Measurements from ENCODE around the gene KCNB1. TPM values are rescaled to one million over a fixed set of nuclear protein-coding genes. Genes with fewer than 3 reads are reported as not detected.

Gene KCNB1
- total RNA-seq, 1 experiment from 2014 or later, result 0.68 TPM

DNA sequence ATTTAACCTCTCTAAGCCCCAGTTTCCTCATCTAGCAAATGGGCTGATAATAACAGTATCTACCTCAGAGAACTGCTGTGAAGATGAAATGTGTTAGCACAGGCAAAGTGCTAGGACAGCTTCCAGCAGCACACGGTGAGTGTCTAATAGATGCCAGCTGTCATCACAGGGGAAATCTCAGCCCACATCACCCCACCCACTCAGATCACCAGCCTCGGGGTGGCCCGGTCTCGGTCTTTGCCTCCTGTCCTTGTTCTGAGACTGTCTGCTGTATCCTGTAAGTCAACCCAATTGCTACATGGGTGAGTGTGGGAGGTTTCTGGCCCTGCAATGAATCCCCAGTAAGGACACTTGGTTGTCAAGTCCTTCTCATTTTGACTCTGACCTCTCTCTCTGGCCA, 105.1 kb downstream of the KCNB1 start:
- H3K14ac ChIP-seq (ENCODE audit: insufficient read depth, low read length), result no peak overlapping the region
- H3K9me3 ChIP-seq (ENCODE audit: control insufficient read depth, low read depth, low read length), result no peaks in the 10 kb centered on the region
- no peak overlapping the region for H3K27ac Mint-ChIP-seq
- H4K20me1 ChIP-seq (ENCODE audit: control insufficient read depth, insufficient read depth, insufficient read length), result no peaks in the 10 kb centered on the region
- no peak overlapping the region for H4K5ac ChIP-seq (ENCODE audit: insufficient read length, low read depth, low read length)
- no peak overlapping the region for H3K18ac ChIP-seq (ENCODE audit: insufficient read length, low read depth, low read length)
- no peak overlapping the region for H3K9ac ChIP-seq (ENCODE audit: extremely low read depth, insufficient read length, low read length)
- no peak overlapping the region for H4K91ac ChIP-seq (ENCODE audit: insufficient read length, low read depth, low read length)
- H3K79me1 ChIP-seq (ENCODE audit: insufficient read depth, low read depth, low read length, poor library complexity, severe bottlenecking), result no peaks in the 10 kb centered on the region
- no peaks in the 10 kb centered on the region for H3K9me3 Mint-ChIP-seq
- no peak for DNase-seq
- no peak overlapping the region for H3K4me2 ChIP-seq (ENCODE audit: insufficient read depth, insufficient read length, low read length)
- H2AK5ac ChIP-seq (ENCODE audit: insufficient read length, low read length), result no peak overlapping the region
- TF ChIP-seq, protein P1, sequence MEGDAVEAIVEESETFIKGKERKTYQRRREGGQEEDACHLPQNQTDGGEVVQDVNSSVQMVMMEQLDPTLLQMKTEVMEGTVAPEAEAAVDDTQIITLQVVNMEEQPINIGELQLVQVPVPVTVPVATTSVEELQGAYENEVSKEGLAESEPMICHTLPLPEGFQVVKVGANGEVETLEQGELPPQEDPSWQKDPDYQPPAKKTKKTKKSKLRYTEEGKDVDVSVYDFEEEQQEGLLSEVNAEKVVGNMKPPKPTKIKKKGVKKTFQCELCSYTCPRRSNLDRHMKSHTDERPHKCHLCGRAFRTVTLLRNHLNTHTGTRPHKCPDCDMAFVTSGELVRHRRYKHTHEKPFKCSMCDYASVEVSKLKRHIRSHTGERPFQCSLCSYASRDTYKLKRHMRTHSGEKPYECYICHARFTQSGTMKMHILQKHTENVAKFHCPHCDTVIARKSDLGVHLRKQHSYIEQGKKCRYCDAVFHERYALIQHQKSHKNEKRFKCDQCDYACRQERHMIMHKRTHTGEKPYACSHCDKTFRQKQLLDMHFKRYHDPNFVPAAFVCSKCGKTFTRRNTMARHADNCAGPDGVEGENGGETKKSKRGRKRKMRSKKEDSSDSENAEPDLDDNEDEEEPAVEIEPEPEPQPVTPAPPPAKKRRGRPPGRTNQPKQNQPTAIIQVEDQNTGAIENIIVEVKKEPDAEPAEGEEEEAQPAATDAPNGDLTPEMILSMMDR (conservative IDR thresholded peaks at IDR 0.05), result no peak
- H2BK12ac ChIP-seq (ENCODE audit: insufficient read length, low read depth, low read length), result no peak overlapping the region
- no peak overlapping the region for H2BK5ac ChIP-seq (ENCODE audit: insufficient read length, low read length)
- H3K27ac ChIP-seq (ENCODE audit: insufficient read length, low read depth, low read length), result no peak overlapping the region
- no peak overlapping the region for H3K23ac ChIP-seq (ENCODE audit: insufficient read length, low read depth, low read length)
- no peaks in the 10 kb centered on the region for H3K4me1 ChIP-seq (ENCODE audit: insufficient read depth, low read length)
- WGBS (ENCODE audit: extremely low coverage, insufficient read length, low lambda C conversion rate), result no CpG with 5 or more reads among the region's 4 CpGs
- no peaks in the 10 kb centered on the region for H3K23me2 ChIP-seq (ENCODE audit: insufficient read length, low read depth, low read length, poor library complexity, severe bottlenecking)
- 0 out of 2 replicates have a peak, but pooled peaks cover 2% of the 10 kb centered on the region for H3K27me3 ChIP-seq (ENCODE audit: insufficient read depth, low read length)
- H3K56ac ChIP-seq (ENCODE audit: insufficient read length, low read depth, low read length), result no peak overlapping the region
- H2BK120ac ChIP-seq (ENCODE audit: low read depth, low read length, poor library complexity, severe bottlenecking), result no peak overlapping the region
- peaks cover 13 to 25% of the 10 kb centered on the region in 2 experiments for H3K4me1 Mint-ChIP-seq
- H2BK15ac ChIP-seq (ENCODE audit: low read depth, low read length), result no peak overlapping the region
- H2AFZ ChIP-seq (ENCODE audit: low read length), result no peak overlapping the region
- H3T11ph ChIP-seq (ENCODE audit: low read length), result no peak overlapping the region
- H2BK20ac ChIP-seq (ENCODE audit: low read depth, low read length, poor library complexity, severe bottlenecking), result no peak overlapping the region
- no peak overlapping the region for H3K4ac ChIP-seq (ENCODE audit: low read depth, low read length)
- H3K4me3 Mint-ChIP-seq, result no peak overlapping the region; a peak in 1 of 5 replicates
- H3K79me2 ChIP-seq (ENCODE audit: insufficient read depth, low read length), result no peaks in the 10 kb centered on the region
- H3K27me3 Mint-ChIP-seq (ENCODE audit: low read depth), result peaks cover 21% of the 10 kb centered on the region
- H4K8ac ChIP-seq (replicated peaks; ENCODE audit: insufficient read length, low read depth, low read length), result no peak overlapping the region
- H3K36me3 Mint-ChIP-seq (ENCODE audit: insufficient read depth in 1 of 3, low read depth in 3 of 3), result no peaks in the 10 kb centered on the region

Measured in H9 (cell line).